ENCODE results near the gene TIFAB.
A peak's percentile ranks its signal among the peaks of the same experiment; 100 is the strongest.

TIFAB gene

DNA sequence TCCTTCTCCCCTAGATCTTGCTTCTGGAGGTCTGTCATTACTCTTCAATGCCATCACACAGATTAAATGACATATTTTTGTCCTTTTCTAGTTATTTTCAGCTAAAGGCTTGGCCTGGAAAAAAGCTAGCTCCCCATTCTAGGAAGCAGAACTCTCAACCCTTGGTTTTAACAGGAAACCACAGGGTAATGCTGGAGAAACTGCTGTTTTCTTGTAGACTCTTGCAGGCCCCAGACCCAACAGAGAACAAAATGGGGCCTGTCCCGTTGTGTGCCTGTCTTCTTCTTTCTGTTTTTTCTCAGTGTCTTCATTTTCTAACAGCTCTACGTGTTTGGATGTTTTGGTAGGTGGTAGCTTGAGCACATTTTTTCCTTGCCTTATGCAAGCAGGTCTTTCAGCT, 26.5 kb downstream of the TIFAB start:
- DNase-seq (ENCODE audit: low read depth in 2 of 2), result no peak

DNA sequence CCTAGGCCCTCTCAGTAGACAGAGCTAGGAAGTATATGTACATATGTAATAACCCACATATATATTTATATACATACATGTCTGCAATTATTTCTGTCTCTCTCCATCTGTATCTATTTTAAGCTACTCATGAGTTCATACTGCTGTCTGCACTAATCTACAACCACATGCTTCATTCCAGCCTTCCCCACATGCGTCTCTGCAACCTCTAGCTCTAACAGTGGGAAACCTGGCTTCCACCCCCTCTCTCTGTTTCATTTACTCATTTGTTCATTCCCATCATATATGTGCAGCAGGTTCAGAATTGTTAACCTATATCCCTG, 28.3 kb downstream of the TIFAB start:
- DNase-seq (ENCODE audit: low read depth in 2 of 2), result no peak

DNA sequence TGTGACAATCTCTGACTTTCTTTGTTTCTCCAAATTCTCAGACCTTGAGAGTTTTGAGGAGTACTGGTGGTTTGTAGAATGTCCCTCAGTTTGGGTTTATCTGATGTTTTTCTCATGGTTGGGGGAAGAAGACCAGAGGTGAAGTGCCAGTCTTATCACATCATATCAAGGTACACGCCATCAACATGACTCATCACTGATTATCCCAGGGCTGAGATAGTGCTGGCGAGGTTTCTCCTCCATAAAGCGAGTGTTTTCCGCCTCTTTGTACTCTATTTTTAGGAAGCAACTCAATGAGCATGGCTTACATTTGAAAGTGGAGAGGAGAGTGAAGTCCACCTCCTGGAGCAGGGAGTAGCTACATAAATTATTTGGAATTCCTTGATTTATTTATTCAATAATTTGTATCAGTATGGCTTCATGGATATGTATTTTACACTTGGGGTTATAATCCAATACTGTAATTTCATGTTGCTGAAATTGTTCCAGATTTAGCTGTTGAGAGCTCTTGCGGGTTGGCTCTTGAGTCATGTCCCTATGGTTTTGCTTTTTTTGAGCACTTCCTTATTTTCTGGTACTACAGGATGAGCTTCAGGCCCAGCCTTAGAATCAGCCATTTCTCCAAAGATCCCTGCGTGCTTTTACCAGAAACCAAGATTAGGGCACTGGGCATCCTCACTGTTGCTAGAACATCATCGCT, 28.9 kb downstream of the TIFAB start:
- no peak for DNase-seq (ENCODE audit: low read depth in 2 of 2)

DNA sequence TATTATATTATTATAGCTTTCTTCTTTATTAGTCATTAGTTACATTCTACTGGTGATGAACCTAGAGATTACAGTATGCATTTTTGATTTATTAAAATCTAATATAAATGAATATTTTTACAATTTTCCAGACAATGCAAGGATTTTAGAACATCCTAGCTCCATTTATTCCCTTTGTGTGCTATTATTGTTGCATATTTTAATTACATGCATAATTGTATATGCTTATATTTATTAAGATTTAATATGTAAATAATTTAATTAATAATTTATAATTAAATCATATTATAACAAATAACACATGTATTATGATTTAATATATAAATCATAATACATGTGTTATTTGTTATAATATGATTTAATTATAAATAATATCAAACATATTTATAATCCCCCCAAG, 29.7 kb downstream of the TIFAB start:
- DNase-seq (ENCODE audit: low read depth in 2 of 2), result no peak

DNA sequence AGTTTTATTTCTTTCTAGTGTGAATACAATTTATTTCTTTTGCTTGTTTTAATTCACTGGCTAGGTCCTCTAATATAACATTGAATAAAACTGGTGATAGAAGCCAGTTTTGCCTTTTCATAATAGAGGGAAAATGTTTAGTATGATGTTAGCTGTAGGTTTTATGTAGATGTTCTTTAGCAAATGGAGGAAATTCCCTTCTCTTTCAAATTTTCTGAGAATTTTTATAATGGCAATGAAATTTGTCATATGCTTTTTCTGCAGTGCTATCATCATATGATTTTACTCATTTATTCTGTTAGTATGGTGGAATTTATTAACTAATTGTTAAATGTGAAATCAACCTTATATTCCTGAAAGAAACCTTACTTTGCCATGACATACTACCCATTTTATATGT, 35.1 kb downstream of the TIFAB start:
- no peak for DNase-seq (ENCODE audit: low read depth in 2 of 2)

DNA sequence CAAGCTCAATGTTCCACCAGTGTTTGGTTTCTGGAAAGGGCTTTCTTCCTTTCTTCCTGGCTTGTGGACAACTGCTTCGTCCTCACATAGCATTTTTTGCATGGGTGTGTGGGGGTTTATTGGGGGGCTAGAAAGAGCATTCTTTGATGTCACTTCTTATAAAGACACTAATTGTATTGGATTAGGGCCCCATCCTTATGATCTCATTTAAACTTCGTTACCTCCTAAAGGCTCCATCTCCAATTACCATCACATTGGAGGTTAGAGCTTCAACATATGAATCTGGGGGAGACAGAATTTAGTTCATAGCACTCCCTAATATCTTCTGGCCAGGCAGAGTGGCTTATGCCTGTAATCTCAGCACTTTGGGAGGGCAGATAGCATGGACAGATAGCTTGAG, 47.1 kb downstream of the TIFAB start:
- DNase-seq (ENCODE audit: low read depth in 2 of 2), result no peak

DNA sequence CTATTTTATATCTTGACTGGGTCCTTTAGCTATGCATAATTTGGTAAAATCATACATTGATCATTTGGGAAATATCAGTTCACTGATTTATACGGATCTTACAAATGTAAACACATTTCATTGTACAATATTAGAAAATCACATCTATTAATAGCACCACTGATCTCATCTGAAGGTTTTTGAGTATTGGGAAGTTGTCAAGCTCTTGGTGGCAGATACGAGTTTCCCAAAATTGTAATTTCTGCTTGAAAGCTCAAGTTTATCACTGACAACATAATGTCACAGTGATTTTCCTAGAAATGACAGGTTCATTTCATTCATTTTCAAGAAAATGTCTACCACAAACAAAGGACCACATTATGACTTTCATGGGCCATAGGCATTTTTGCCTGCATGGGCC, 50.1 kb downstream of the TIFAB start:
- DNase-seq (ENCODE audit: low read depth in 2 of 2), result no peak

DNA sequence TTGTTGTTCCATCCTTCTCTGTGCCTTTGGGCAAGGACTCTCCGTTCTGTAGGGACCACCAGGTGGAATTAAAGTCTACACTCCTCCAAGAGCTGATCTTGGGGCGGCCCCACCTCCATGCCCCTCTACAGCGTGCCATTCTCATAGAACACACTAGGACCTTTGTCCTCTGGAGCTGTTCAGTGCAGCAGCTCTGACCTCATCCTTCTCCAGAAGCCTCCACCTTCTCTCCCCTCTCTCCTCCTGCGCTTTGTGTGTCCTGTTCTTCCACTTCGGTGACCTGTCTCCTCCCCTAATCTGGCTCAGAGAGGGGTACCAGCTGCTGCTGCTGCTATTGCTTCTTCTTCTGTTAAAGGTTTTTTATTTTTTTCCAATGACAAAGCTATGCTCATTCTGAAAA, 51.3 kb downstream of the TIFAB start:
- no peak for DNase-seq (ENCODE audit: low read depth in 2 of 2)

DNA sequence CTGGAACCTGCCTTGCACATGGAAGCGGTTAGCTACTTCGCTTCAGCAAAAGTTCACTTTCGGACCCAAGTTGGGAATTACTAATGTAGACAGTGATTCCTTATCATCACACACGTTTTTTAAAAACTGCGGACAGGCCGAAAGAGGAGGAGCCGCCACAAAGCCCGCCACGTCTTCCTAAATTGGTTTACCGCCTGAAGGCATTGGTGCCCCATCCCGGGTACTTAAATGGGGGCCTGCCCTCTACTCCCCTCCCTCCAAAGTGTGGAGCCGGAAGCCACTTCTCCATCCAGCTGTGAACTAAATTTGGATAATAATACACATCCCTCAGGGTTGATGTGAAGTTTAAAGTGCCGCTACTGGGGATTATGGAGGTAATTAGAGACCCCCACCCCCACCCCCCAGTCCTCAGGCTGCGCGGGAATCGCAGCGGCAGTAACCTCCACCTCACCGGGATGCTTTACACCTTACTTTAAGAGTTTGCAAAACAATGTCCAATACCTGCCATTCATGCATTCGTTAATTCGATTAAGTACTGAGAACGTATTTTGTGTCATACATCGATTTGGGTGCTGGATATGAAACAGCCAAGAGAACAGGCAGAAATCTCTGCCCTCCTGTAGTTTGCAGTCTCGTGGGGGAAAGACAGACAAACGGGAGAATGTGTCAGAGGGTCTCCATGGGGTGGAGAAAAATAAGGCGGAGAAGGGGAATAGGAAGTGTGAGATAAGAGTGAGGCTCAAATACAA, 52.2 kb downstream of the TIFAB start:
- DNase-seq (ENCODE audit: low read depth in 2 of 2), result no peak

DNA sequence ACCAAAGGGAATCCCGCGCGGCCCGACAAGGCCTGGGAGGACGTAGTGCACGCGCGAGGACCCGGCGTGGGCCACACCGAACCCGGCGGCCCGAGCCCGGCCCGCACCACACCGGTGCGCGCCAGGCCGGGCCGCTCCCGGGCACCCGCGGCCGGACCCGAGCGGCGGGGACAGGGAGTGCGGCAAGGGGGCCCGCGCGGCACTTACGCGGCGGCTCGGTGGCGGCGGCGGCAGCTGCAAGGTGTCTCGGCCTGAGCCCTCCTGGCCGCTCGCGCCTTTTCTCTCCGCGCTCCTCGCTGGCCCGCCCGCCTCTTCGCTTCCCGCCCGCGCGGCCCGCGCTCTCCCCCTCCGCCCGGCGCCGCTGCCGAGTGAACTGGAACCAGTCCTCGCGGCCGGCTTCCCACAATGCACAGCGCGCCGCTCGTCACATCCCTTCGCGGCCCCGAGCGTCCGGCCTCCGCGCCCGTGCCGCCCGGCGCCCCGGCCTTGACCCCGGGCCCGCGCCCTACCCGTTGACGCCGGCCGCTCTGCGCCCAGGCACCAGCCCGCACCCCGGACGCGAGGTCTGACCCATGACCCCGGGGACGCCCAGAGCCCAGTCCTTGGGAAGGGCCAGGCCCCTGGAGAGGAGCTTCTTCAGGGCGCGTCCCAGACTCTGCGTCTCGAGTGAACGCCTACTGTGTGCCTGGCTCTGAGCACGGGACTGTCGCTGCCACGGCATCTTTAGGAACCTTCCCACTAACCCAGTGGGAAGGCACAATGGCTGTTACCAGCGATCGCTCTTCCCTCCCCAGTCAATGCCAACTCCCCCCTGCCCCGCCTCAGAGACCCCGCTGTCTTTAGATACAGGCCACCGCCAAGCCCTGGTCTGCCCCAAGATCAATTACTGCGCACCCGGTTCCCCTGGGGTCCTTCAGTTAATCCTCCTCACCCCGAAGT, 53.0 kb downstream of the TIFAB start, which contains the start of gene MACROH2A1:
Gene MACROH2A1 (minus strand): TSS at position 377 of the 939 bp plus-strand sequence. CDS start 10,138 bp downstream, outside the sequence.
- DNase-seq (ENCODE audit: low read depth in 2 of 2), result peak; percentile 58 to 79

DNA sequence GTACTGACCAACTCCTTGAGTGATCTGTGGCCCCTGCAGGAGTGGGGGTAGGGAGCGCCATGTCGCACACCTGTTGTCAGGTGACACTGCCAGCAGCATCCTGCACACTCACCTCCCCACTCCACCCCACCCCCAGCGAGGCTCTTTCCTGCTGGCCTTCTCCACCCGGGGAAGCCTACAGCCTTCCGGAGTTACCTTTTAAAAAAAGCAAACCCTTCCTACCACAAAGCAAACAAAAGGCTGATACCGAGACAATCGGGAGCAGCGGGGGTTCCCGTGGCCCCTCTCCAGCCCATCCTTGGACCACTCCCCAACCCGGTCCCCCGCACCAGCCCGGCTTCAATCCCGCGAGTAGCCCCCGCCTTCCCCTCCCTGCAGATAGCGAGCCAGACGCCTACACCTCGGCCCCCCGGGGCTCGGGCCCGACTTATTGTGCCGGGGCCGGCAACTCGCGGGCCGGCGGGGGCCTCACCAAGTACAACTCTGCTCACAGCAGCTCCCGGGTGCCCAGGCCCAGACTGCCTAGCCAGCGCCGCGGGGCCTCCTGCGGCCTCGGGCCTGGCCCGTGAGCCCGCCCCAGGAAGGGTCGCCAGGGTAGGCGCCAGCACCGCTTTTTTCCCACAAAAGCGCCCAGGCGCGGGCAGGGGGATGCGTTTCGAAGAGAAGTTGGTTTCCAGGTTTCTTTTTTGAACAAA, 53.8 kb downstream of the TIFAB start:
- DNase-seq (ENCODE audit: low read depth in 2 of 2), result peak; percentile 20 to 47
